Measurements from ENCODE around the gene GIMAP8. TPM values are rescaled to one million over a fixed set of nuclear protein-coding genes. Genes with fewer than 3 reads are reported as not detected.
A peak's percentile ranks its signal among the peaks of the same experiment; 100 is the strongest.

GIMAP8 gene
- total RNA-seq, 1 donor: not detected

GRCh38 chr7:150402671-150403321, 47.6 kb upstream of the GIMAP8 start:
- H4K20me1 ChIP-seq (ENCODE audit: insufficient read depth, low read length): no peaks in the 10 kb centered on the region
- TF ChIP-seq CTCF (IDR thresholded peaks at IDR 0.05; ENCODE audit: extremely low read depth, low read depth, low read length): no peak
- no peaks in the 10 kb centered on the region for H3K9me3 ChIP-seq (ENCODE audit: low read depth, low read length)
- peak; percentile 39 for DNase-seq (ENCODE audit: insufficient read length, low spot score, missing footprints)
- no peak overlapping the region for H3K27ac ChIP-seq (ENCODE audit: low read depth, low read length)
- no peaks in the 10 kb centered on the region for H3K36me3 ChIP-seq (ENCODE audit: insufficient read depth, low read length)
- no peaks in the 10 kb centered on the region for H3K79me2 ChIP-seq (ENCODE audit: insufficient read depth, low read length)
- peaks cover 30% of the 10 kb centered on the region for H3K4me1 ChIP-seq (ENCODE audit: insufficient read depth, low read length)
- no peak overlapping the region for H2AFZ ChIP-seq (ENCODE audit: low read length)
- H3K27me3 ChIP-seq (ENCODE audit: insufficient read depth, low read length): no peaks in the 10 kb centered on the region
- no peak overlapping the region for H3K4me2 ChIP-seq (ENCODE audit: insufficient read depth, low read length)
- no peak overlapping the region for H3K4me3 ChIP-seq (ENCODE audit: insufficient read depth, low read length)

GRCh38 chr7:150403376-150404171, 46.9 kb upstream of the GIMAP8 start:
- Histone ChIP-seq H3K4me1 (ENCODE audit: insufficient read depth, low read length) (peaks cover 30% of the 10 kb centered on the region), H3K36me3 (ENCODE audit: insufficient read depth, low read length) (no peaks in the 10 kb centered on the region), H3K79me2 (ENCODE audit: insufficient read depth, low read length) (no peaks in the 10 kb centered on the region), H3K4me3 (ENCODE audit: insufficient read depth, low read length) (no peak overlapping the region), H3K27me3 (ENCODE audit: insufficient read depth, low read length) (no peaks in the 10 kb centered on the region), H2AFZ (ENCODE audit: low read length) (no peak overlapping the region), H3K9me3 (ENCODE audit: low read depth, low read length) (no peaks in the 10 kb centered on the region), H3K27ac (ENCODE audit: low read depth, low read length) (no peak overlapping the region), H4K20me1 (ENCODE audit: insufficient read depth, low read length) (no peaks in the 10 kb centered on the region), H3K4me2 (ENCODE audit: insufficient read depth, low read length) (no peak overlapping the region)
- DNase-seq (ENCODE audit: insufficient read length, low spot score, missing footprints): peak; percentile 46
- no peak for TF ChIP-seq CTCF (IDR thresholded peaks at IDR 0.05; ENCODE audit: extremely low read depth, low read depth, low read length)

- no peak for TF ChIP-seq CTCF (IDR thresholded peaks at IDR 0.05; ENCODE audit: extremely low read depth, low read depth, low read length)
- Histone ChIP-seq H3K79me2 (ENCODE audit: insufficient read depth, low read length) (no peaks in the 10 kb centered on the region), H2AFZ (ENCODE audit: low read length) (peak overlapping the region; percentile 95), H3K27me3 (ENCODE audit: insufficient read depth, low read length) (no peaks in the 10 kb centered on the region), H3K4me2 (ENCODE audit: insufficient read depth, low read length) (peak overlapping the region; percentile 67), H3K36me3 (ENCODE audit: insufficient read depth, low read length) (no peaks in the 10 kb centered on the region), H3K4me1 (ENCODE audit: insufficient read depth, low read length) (peaks cover 30% of the 10 kb centered on the region), H3K9me3 (ENCODE audit: low read depth, low read length) (no peaks in the 10 kb centered on the region), H3K27ac (ENCODE audit: low read depth, low read length) (peak overlapping the region; percentile 69), H3K4me3 (ENCODE audit: insufficient read depth, low read length) (peak overlapping the region; percentile 86), H4K20me1 (ENCODE audit: insufficient read depth, low read length) (no peaks in the 10 kb centered on the region)
- DNase-seq (ENCODE audit: insufficient read length, low spot score, missing footprints): no peak
Measured at GRCh38 chr7:150404172-150404804, 46.1 kb upstream of the GIMAP8 start.

All from osteoblast (primary cell).